A673 (cell line): Measurements from ENCODE around the gene TFF1.

Experiments used
- CTCF ChIP-seq: fragments of 300-800, 200-600 bp; sonication (generic); conservative IDR thresholded peaks from 2 replicates; pipeline ENCODE4 v1.5.1; 2017; ENCODE audit warnings: low read depth, mild to moderate bottlenecking, antibody characterized with exemption, low read length, moderate library complexity, mixed read lengths
- EZH2 ChIP-seq: fragments of 200-600 bp; sonication (generic); IDR thresholded peaks from 2 replicates; pipeline ENCODE4 v1.6.1; 2017; ENCODE audit warnings: borderline replicate concordance, low read depth, mild to moderate bottlenecking, mixed read lengths, antibody characterized with exemption, low read length; ENCODE audit not compliant: poor library complexity, severe bottlenecking

GRCh38 chr21:42316891-42317290 lies 49.4 kb downstream of the TFF1 start:
- TF ChIP-seq EZH2 (no peak), CTCF (no peak)
